ENCODE data around the gene ARL6IP4.

The ARL6IP4 gene

GRCh38 chr12:122951979-122952892, 28.2 kb upstream of the ARL6IP4 start:
- no peaks in the 10 kb centered on the region for H3K79me2 ChIP-seq (ENCODE audit: insufficient read depth, low read length)
- no peaks in the 10 kb centered on the region for H3F3A ChIP-seq (ENCODE audit: insufficient read depth)
- H3K9me3 ChIP-seq (ENCODE audit: insufficient read depth, low read length), result no peaks in the 10 kb centered on the region
- no peak overlapping the region for H2AFZ ChIP-seq (ENCODE audit: low read depth, low read length, severe bottlenecking)
- no peaks in the 10 kb centered on the region for H3K27me3 ChIP-seq (ENCODE audit: low read length)
- H3K36me3 ChIP-seq (ENCODE audit: low read length), result no peaks in the 10 kb centered on the region
- no peak overlapping the region for H3K4me3 ChIP-seq (ENCODE audit: insufficient read depth, low read length, poor library complexity, severe bottlenecking)
- no peaks in the 10 kb centered on the region for H4K20me1 ChIP-seq (ENCODE audit: low read depth, low read length)
- no peak overlapping the region for H3K27ac ChIP-seq (ENCODE audit: low read depth, low read length)
- H3K9me2 ChIP-seq (replicated peaks; ENCODE audit: insufficient read depth, low read length), result no peaks in the 10 kb centered on the region
- H3K4me2 ChIP-seq (ENCODE audit: low read depth, low read length, poor library complexity, severe bottlenecking), result no peak overlapping the region
- no peak overlapping the region for H3K9ac ChIP-seq (ENCODE audit: low read length)
- TF ChIP-seq CTCF (IDR thresholded peaks at IDR 0.05; ENCODE audit: insufficient read depth, low read length, poor library complexity, severe bottlenecking), result peak; percentile 53
- no peak for TF ChIP-seq EZH2phosphoT487 (conservative IDR thresholded peaks at IDR 0.05; ENCODE audit: low read length)

- no peaks in the 10 kb centered on the region for H3K79me2 ChIP-seq (ENCODE audit: insufficient read depth, low read length)
- H3K4me2 ChIP-seq (ENCODE audit: low read depth, low read length, poor library complexity, severe bottlenecking), result no peak overlapping the region
- no peaks in the 10 kb centered on the region for H3K9me3 ChIP-seq (ENCODE audit: insufficient read depth, low read length)
- H3K9ac ChIP-seq (ENCODE audit: low read length), result no peak overlapping the region
- no peaks in the 10 kb centered on the region for H3K27me3 ChIP-seq (ENCODE audit: low read length)
- H4K20me1 ChIP-seq (ENCODE audit: low read depth, low read length), result no peaks in the 10 kb centered on the region
- H3K36me3 ChIP-seq (ENCODE audit: low read length), result no peaks in the 10 kb centered on the region
- H3K9me2 ChIP-seq (replicated peaks; ENCODE audit: insufficient read depth, low read length), result no peaks in the 10 kb centered on the region
- TF ChIP-seq CTCF (IDR thresholded peaks at IDR 0.05; ENCODE audit: insufficient read depth, low read length, poor library complexity, severe bottlenecking), result no peak
- TF ChIP-seq EZH2phosphoT487 (conservative IDR thresholded peaks at IDR 0.05; ENCODE audit: low read length), result no peak
- H3F3A ChIP-seq (ENCODE audit: insufficient read depth), result no peaks in the 10 kb centered on the region
- H3K4me3 ChIP-seq (ENCODE audit: insufficient read depth, low read length, poor library complexity, severe bottlenecking), result no peak overlapping the region
- H3K27ac ChIP-seq (ENCODE audit: low read depth, low read length), result no peak overlapping the region
- H2AFZ ChIP-seq (ENCODE audit: low read depth, low read length, severe bottlenecking), result no peak overlapping the region
Observed at GRCh38 chr12:122955156-122955555, 25.3 kb upstream of the ARL6IP4 start.

- no peaks in the 10 kb centered on the region for H3K9me2 ChIP-seq (replicated peaks; ENCODE audit: insufficient read depth, low read length)
- no peak overlapping the region for H2AFZ ChIP-seq (ENCODE audit: low read depth, low read length, severe bottlenecking)
- H4K20me1 ChIP-seq (ENCODE audit: low read depth, low read length), result no peaks in the 10 kb centered on the region
- no peaks in the 10 kb centered on the region for H3K79me2 ChIP-seq (ENCODE audit: insufficient read depth, low read length)
- H3K36me3 ChIP-seq (ENCODE audit: low read length), result no peaks in the 10 kb centered on the region
- TF ChIP-seq EZH2phosphoT487 (conservative IDR thresholded peaks at IDR 0.05; ENCODE audit: low read length), result no peak
- TF ChIP-seq CTCF (IDR thresholded peaks at IDR 0.05; ENCODE audit: insufficient read depth, low read length, poor library complexity, severe bottlenecking), result no peak
- no peak overlapping the region for H3K9ac ChIP-seq (ENCODE audit: low read length)
- H3K27ac ChIP-seq (ENCODE audit: low read depth, low read length), result no peak overlapping the region
- H3K27me3 ChIP-seq (ENCODE audit: low read length), result no peaks in the 10 kb centered on the region
- H3K9me3 ChIP-seq (ENCODE audit: insufficient read depth, low read length), result no peaks in the 10 kb centered on the region
- no peaks in the 10 kb centered on the region for H3F3A ChIP-seq (ENCODE audit: insufficient read depth)
- H3K4me3 ChIP-seq (ENCODE audit: insufficient read depth, low read length, poor library complexity, severe bottlenecking), result no peak overlapping the region
- H3K4me2 ChIP-seq (ENCODE audit: low read depth, low read length, poor library complexity, severe bottlenecking), result no peak overlapping the region
Observed at GRCh38 chr12:122956035-122956434, 24.4 kb upstream of the ARL6IP4 start.
